ENCODE results near the gene ITPR2. TPM values are rescaled to one million over a fixed set of nuclear protein-coding genes. Genes with fewer than 3 reads are reported as not detected.
"Not testable (repeated sequence)": the region's sequence is repeated elsewhere in the genome, so short reads cannot be mapped to it uniquely, and the experiment has no call there.

Gene ITPR2
- total RNA-seq, 1 donor from 2014 or later, result 14.6 TPM

DNA sequence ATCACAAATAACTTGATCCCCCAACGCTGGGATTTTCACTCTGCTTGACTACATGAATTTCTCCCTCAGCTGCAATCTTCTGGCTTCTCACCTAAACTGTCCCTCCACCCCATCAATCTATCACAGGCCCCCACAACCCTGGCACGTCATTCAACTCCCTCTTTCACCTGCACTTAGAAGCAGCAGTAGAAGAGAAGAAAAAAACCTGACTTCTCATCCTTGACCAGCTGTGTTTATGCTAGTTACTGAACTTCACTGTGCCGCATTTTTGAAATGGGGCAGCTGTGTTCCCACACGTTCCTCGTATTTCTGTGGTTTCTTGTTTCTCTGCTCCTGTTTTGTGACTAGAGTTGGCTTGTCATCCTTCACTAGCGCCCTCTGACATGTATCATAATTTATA lies 35.0 kb downstream of the ITPR2 start:
- H3K9ac ChIP-seq (ENCODE audit: low read depth in 1 of 3, low read length in 3 of 3), result no peak overlapping the region
- H3K27me3 ChIP-seq (ENCODE audit: control insufficient read depth in 3 of 3, insufficient read depth in 3 of 3, low read length in 3 of 3), result no peaks in the 10 kb centered on the region
- H3K36me3 ChIP-seq (ENCODE audit: control insufficient read depth in 3 of 3, insufficient read depth in 3 of 3, low read length in 3 of 3), result no peaks in the 10 kb centered on the region
- no peaks in the 10 kb centered on the region for H3K9me3 ChIP-seq (ENCODE audit: control insufficient read depth in 3 of 3, low read length in 3 of 3)
- no peak overlapping the region for H3K4me3 ChIP-seq (ENCODE audit: low read length in 3 of 3)
- H3K27ac ChIP-seq (ENCODE audit: low read depth, low read length), result no peak overlapping the region
- H3K4me1 ChIP-seq (ENCODE audit: control insufficient read depth in 3 of 3, insufficient read depth in 3 of 3, low read length in 3 of 3), result peaks cover 0 to 3% (median 0%) of the 10 kb centered on the region in 3 donors

DNA sequence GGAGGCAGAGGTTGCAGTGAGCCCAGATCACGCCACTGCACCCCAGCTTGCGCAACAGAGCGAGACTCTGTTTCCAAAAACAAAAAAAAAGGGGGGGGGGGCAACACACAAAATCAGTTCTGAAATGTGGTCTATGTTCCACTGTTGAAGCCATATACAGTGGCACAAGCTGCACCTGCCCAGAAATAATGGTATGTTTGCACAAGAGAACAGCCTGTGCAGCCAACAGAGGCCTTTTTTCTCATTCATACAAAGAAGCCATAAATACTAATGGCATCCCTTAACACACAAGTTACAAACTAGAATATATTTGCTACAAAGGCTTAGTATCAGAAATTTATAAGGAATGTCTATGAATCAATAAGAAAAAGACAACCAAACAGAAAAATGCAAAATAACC lies 37.1 kb downstream of the ITPR2 start:
- Histone ChIP-seq H3K27ac (ENCODE audit: low read depth, low read length) (no peak overlapping the region), H3K27me3 (ENCODE audit: control insufficient read depth in 3 of 3, insufficient read depth in 3 of 3, low read length in 3 of 3) (no peaks in the 10 kb centered on the region), H3K4me1 (ENCODE audit: control insufficient read depth in 3 of 3, insufficient read depth in 3 of 3, low read length in 3 of 3) (peaks cover 0 to 3% (median 0%) of the 10 kb centered on the region in 3 donors), H3K36me3 (ENCODE audit: control insufficient read depth in 3 of 3, insufficient read depth in 3 of 3, low read length in 3 of 3) (no peaks in the 10 kb centered on the region), H3K9ac (ENCODE audit: low read depth in 1 of 3, low read length in 3 of 3) (no peak overlapping the region), H3K4me3 (ENCODE audit: low read length in 3 of 3) (no peak overlapping the region), H3K9me3 (ENCODE audit: control insufficient read depth in 3 of 3, low read length in 3 of 3) (no peaks in the 10 kb centered on the region)

- Histone ChIP-seq H3K4me3 (ENCODE audit: low read length in 3 of 3) (no peak overlapping the region), H3K36me3 (ENCODE audit: control insufficient read depth in 3 of 3, insufficient read depth in 3 of 3, low read length in 3 of 3) (no peaks in the 10 kb centered on the region), H3K9me3 (ENCODE audit: control insufficient read depth in 3 of 3, low read length in 3 of 3) (no peaks in the 10 kb centered on the region), H3K4me1 (ENCODE audit: control insufficient read depth in 3 of 3, insufficient read depth in 3 of 3, low read length in 3 of 3) (peaks cover 0 to 10% (median 4%) of the 10 kb centered on the region in 3 donors), H3K9ac (ENCODE audit: low read depth in 1 of 3, low read length in 3 of 3) (no peak overlapping the region), H3K27ac (ENCODE audit: low read depth, low read length) (no peak overlapping the region), H3K27me3 (ENCODE audit: control insufficient read depth in 3 of 3, insufficient read depth in 3 of 3, low read length in 3 of 3) (no peaks in the 10 kb centered on the region)
These were observed 41.6 kb downstream of the ITPR2 start for GRCh38 chr12:26791301-26791791.

DNA sequence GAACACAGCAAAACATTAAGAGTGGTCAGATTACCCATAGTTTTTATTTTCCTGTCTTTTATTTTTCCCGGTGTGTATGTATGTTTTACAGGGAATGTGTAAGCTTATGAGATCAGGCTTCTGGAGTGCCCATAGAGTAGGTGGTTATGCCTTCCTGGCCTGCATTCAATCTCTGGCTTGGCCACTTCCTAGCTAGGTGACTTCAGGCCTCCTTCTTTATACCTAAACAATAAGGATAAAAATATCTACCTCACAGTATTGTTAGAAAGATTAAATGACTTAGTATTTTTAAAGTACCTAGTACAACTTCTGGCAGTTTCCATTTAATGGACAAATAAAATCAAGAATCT lies 42.4 kb downstream of the ITPR2 start:
- Histone ChIP-seq H3K9me3 (ENCODE audit: control insufficient read depth in 3 of 3, low read length in 3 of 3) (no peaks in the 10 kb centered on the region), H3K27ac (ENCODE audit: low read depth, low read length) (no peak overlapping the region), H3K36me3 (ENCODE audit: control insufficient read depth in 3 of 3, insufficient read depth in 3 of 3, low read length in 3 of 3) (no peaks in the 10 kb centered on the region), H3K4me3 (ENCODE audit: low read length in 3 of 3) (no peak overlapping the region), H3K27me3 (ENCODE audit: control insufficient read depth in 3 of 3, insufficient read depth in 3 of 3, low read length in 3 of 3) (no peaks in the 10 kb centered on the region), H3K4me1 (ENCODE audit: control insufficient read depth in 3 of 3, insufficient read depth in 3 of 3, low read length in 3 of 3) (peaks cover 0 to 10% (median 4%) of the 10 kb centered on the region in 3 donors), H3K9ac (ENCODE audit: low read depth in 1 of 3, low read length in 3 of 3) (no peak overlapping the region)

DNA sequence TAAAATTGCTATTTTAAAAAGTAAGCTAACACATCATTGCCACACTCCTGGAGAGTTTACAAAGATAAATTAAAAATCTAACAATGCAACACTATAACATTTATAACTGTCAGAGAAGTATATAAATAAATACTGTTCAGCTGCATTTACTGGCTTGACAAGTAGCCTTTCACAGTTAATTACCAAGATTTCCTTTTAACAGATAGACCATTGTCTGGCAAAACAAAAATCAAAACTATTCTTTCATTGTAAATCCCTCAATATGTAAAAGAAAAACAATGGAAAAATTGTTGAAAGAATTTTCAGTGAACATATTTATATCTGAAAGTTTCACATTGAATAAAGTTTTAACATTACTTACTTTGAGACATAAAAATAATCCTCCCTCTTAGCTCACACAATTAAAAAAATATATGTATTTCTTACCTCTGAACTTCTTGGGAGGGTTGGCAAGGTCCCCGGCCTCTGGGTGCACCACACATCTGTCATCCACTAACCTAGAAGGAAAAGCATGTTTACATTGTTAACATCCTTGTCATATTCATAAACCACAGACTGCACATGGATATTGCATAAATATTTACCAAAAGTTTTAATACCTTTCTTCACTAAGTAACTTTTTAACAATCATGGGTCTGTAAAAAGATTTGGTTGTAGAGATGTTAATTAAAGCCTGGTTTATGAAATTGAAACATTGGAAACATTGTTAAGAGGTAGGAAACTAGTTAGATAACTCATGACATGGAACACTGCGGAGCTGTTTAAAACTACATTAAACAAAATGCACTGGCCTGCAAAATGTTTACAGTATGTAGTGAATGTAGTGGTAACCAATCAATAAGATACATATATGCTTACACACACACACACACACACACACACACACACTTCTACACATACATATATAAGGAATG lies 43.0 kb downstream of the ITPR2 start:
- Histone ChIP-seq H3K4me1 (ENCODE audit: control insufficient read depth in 3 of 3, insufficient read depth in 3 of 3, low read length in 3 of 3) (peaks cover 0 to 10% (median 4%) of the 10 kb centered on the region in 3 donors), H3K27me3 (ENCODE audit: control insufficient read depth in 3 of 3, insufficient read depth in 3 of 3, low read length in 3 of 3) (no peaks in the 10 kb centered on the region), H3K4me3 (ENCODE audit: low read length in 3 of 3) (no peak overlapping the region), H3K9ac (ENCODE audit: low read depth in 1 of 3, low read length in 3 of 3) (no peak overlapping the region), H3K9me3 (ENCODE audit: control insufficient read depth in 3 of 3, low read length in 3 of 3) (no peaks in the 10 kb centered on the region), H3K27ac (ENCODE audit: low read depth, low read length) (no peak overlapping the region), H3K36me3 (ENCODE audit: control insufficient read depth in 3 of 3, insufficient read depth in 3 of 3, low read length in 3 of 3) (no peaks in the 10 kb centered on the region)

- H3K4me1 ChIP-seq (ENCODE audit: control insufficient read depth in 3 of 3, insufficient read depth in 3 of 3, low read length in 3 of 3), result peaks cover 0 to 10% (median 4%) of the 10 kb centered on the region in 3 donors
These were observed 46.0 kb downstream of the ITPR2 start for GRCh38 chr12:26786865-26787514.

GRCh38 chr12:26786491-26786864 lies 46.5 kb downstream of the ITPR2 start:
- H3K9ac ChIP-seq (ENCODE audit: low read depth in 1 of 3, low read length in 3 of 3), result no peak overlapping the region
- no peak overlapping the region for H3K4me3 ChIP-seq (ENCODE audit: low read length in 3 of 3)
- no peak overlapping the region for H3K27ac ChIP-seq (ENCODE audit: low read depth, low read length)
- no peaks in the 10 kb centered on the region for H3K36me3 ChIP-seq (ENCODE audit: control insufficient read depth in 3 of 3, insufficient read depth in 3 of 3, low read length in 3 of 3)
- H3K4me1 ChIP-seq (ENCODE audit: control insufficient read depth in 3 of 3, insufficient read depth in 3 of 3, low read length in 3 of 3), result peaks cover 0 to 10% (median 4%) of the 10 kb centered on the region in 3 donors
- H3K27me3 ChIP-seq (ENCODE audit: control insufficient read depth in 3 of 3, insufficient read depth in 3 of 3, low read length in 3 of 3), result no peaks in the 10 kb centered on the region
- H3K9me3 ChIP-seq (ENCODE audit: control insufficient read depth in 3 of 3, low read length in 3 of 3), result no peaks in the 10 kb centered on the region

More at GRCh38 chr12:26786865-26787514, 46.0 kb downstream of the ITPR2 start:
- Histone ChIP-seq H3K36me3 (ENCODE audit: control insufficient read depth in 3 of 3, insufficient read depth in 3 of 3, low read length in 3 of 3) (no peaks in the 10 kb centered on the region), H3K4me3 (ENCODE audit: low read length in 3 of 3) (no peak overlapping the region), H3K27me3 (ENCODE audit: control insufficient read depth in 3 of 3, insufficient read depth in 3 of 3, low read length in 3 of 3) (no peaks in the 10 kb centered on the region), H3K9ac (ENCODE audit: low read depth in 1 of 3, low read length in 3 of 3) (no peak overlapping the region), H3K9me3 (ENCODE audit: control insufficient read depth in 3 of 3, low read length in 3 of 3) (no peaks in the 10 kb centered on the region), H3K27ac (ENCODE audit: low read depth, low read length) (peak overlapping the region; percentile 8)

- not testable (repeated sequence) for H3K4me3 ChIP-seq (ENCODE audit: low read length in 3 of 3); H3K4me1 ChIP-seq (ENCODE audit: control insufficient read depth in 3 of 3, insufficient read depth in 3 of 3, low read length in 3 of 3); H3K27ac ChIP-seq (ENCODE audit: low read depth, low read length); H3K27me3 ChIP-seq (ENCODE audit: control insufficient read depth in 3 of 3, insufficient read depth in 3 of 3, low read length in 3 of 3); H3K9me3 ChIP-seq (ENCODE audit: control insufficient read depth in 3 of 3, low read length in 3 of 3); H3K36me3 ChIP-seq (ENCODE audit: control insufficient read depth in 3 of 3, insufficient read depth in 3 of 3, low read length in 3 of 3); H3K9ac ChIP-seq (ENCODE audit: low read depth in 1 of 3, low read length in 3 of 3)
These were observed 49.1 kb downstream of the ITPR2 start for GRCh38 chr12:26783816-26784379.

GRCh38 chr12:26783131-26783526 lies 49.9 kb downstream of the ITPR2 start:
- H3K36me3 ChIP-seq (ENCODE audit: control insufficient read depth in 3 of 3, insufficient read depth in 3 of 3, low read length in 3 of 3), result peaks cover 0 to 3% (median 2%) of the 10 kb centered on the region in 3 donors
- no peak overlapping the region for H3K27ac ChIP-seq (ENCODE audit: low read depth, low read length)
- no peaks in the 10 kb centered on the region for H3K27me3 ChIP-seq (ENCODE audit: control insufficient read depth in 3 of 3, insufficient read depth in 3 of 3, low read length in 3 of 3)
- H3K9me3 ChIP-seq (ENCODE audit: control insufficient read depth in 3 of 3, low read length in 3 of 3), result no peaks in the 10 kb centered on the region
- H3K9ac ChIP-seq (ENCODE audit: low read depth in 1 of 3, low read length in 3 of 3), result no peak overlapping the region
- peaks cover 0 to 10% (median 4%) of the 10 kb centered on the region in 3 donors for H3K4me1 ChIP-seq (ENCODE audit: control insufficient read depth in 3 of 3, insufficient read depth in 3 of 3, low read length in 3 of 3)
- H3K4me3 ChIP-seq (ENCODE audit: low read length in 3 of 3), result no peak overlapping the region

All from skeletal muscle tissue (tissue), 4 donors.